Astrocyte (in vitro differentiated cells and primary cell): ENCODE data around the gene TMEM60. TPM values are rescaled to one million over a fixed set of nuclear protein-coding genes. Genes with fewer than 3 reads are reported as not detected.

ENCODE experiments used
- DNase-seq: peaks from one replicate; pipeline ENCODE4 v3.0.0-alpha.2; 2010; ENCODE audit warnings: low read depth
- FAIRE-seq: peaks from 2 replicates; lab custom pipeline; 2011; peaks lifted over from hg19 to GRCh38; lab: Jason Lieb, UNC
- H2AFZ ChIP-seq: 2 replicates; pipeline ENCODE4 v1.6.0; 2012; ENCODE audit warnings: low read depth, low read length, inconsistent platforms
- H3K27ac ChIP-seq: 2 replicates; pipeline ENCODE4 v1.5.1; 2011; ENCODE audit warnings: low read depth, low read length, inconsistent platforms
- H3K27me3 ChIP-seq: 2 replicates; pipeline ENCODE4 v1.6.0; 2011; ENCODE audit warnings: low read length, inconsistent platforms; ENCODE audit not compliant: insufficient read depth
- H3K36me3 ChIP-seq: 2 replicates; pipeline ENCODE4 v1.5.1; 2011; ENCODE audit warnings: low read length, inconsistent platforms; ENCODE audit not compliant: insufficient read depth
- H3K4me1 ChIP-seq: 2 replicates; pipeline ENCODE4 v1.5.1; 2011; ENCODE audit warnings: low read length, inconsistent platforms; ENCODE audit not compliant: insufficient read depth
- H3K4me2 ChIP-seq: 2 replicates; pipeline ENCODE4 v1.6.0; 2012; ENCODE audit warnings: low read length, inconsistent platforms
- H3K4me3 ChIP-seq: 2 replicates; pipeline ENCODE4 v1.5.1; 2011; ENCODE audit warnings: low read depth, mild to moderate bottlenecking, low read length, inconsistent platforms; ENCODE audit not compliant: insufficient read depth
- H3K79me2 ChIP-seq: 2 replicates; pipeline ENCODE4 v1.6.0; 2012; ENCODE audit warnings: mild to moderate bottlenecking, low read length, inconsistent platforms; ENCODE audit not compliant: insufficient read depth
- H3K9ac ChIP-seq: 2 replicates; pipeline ENCODE4 v1.6.0; 2012; ENCODE audit warnings: mild to moderate bottlenecking, low read length, inconsistent platforms
- H3K9me3 ChIP-seq: 2 replicates; pipeline ENCODE4 v1.5.1; 2012; ENCODE audit warnings: low read depth, mild to moderate bottlenecking, low read length, inconsistent platforms; ENCODE audit not compliant: insufficient read depth
- H4K20me1 ChIP-seq: 2 replicates; pipeline ENCODE4 v1.6.0; 2012; ENCODE audit warnings: low read length, inconsistent platforms; ENCODE audit not compliant: insufficient read depth
- H3K27ac Mint-ChIP-seq: one replicate; pipeline ENCODE4 v1.8.0; 2021; ENCODE audit warnings: mild to moderate bottlenecking, mixed read lengths; ENCODE audit not compliant: unreplicated experiment
- H3K27me3 Mint-ChIP-seq: one replicate; pipeline ENCODE4 v1.8.0; 2021; ENCODE audit warnings: low read depth, mixed read lengths; ENCODE audit not compliant: unreplicated experiment
- H3K36me3 Mint-ChIP-seq: one replicate; pipeline ENCODE4 v1.8.0; 2021; ENCODE audit warnings: low read depth, mixed read lengths; ENCODE audit not compliant: unreplicated experiment
- H3K4me1 Mint-ChIP-seq: one replicate; pipeline ENCODE4 v1.8.0; 2021; ENCODE audit warnings: low read depth, mixed read lengths; ENCODE audit not compliant: unreplicated experiment
- H3K4me3 Mint-ChIP-seq: one replicate; pipeline ENCODE4 v1.8.0; 2021; ENCODE audit warnings: mild to moderate bottlenecking, moderate library complexity, mixed read lengths; ENCODE audit not compliant: unreplicated experiment
- H3K9me3 Mint-ChIP-seq: one replicate; pipeline ENCODE4 v1.8.0; 2021; ENCODE audit warnings: mild to moderate bottlenecking, mixed read lengths; ENCODE audit not compliant: unreplicated experiment
- CTCF ChIP-seq: IDR thresholded peaks from 2 replicates; pipeline ENCODE4 v1.5.1; 2011; ENCODE audit warnings: low read depth, mild to moderate bottlenecking, inconsistent platforms, low read length, moderate library complexity; ENCODE audit not compliant: insufficient read depth
- EZH2 ChIP-seq: IDR thresholded peaks from 2 replicates; pipeline ENCODE4 v1.6.1; 2012; ENCODE audit warnings: mild to moderate bottlenecking, low read length, inconsistent platforms; ENCODE audit not compliant: insufficient read depth
- total RNA-seq: library from RNA; stranded (reverse); gene quantifications from 2 replicates; pipeline ENCODE4 v1.2.1, GENCODE V29; 2021

TMEM60 gene
- total RNA-seq, 1 donor from 2014 or later = 12.2 TPM

- Histone ChIP-seq H3K27ac (no peak overlapping the region), H2AFZ (no peak overlapping the region), H3K9ac (no peak overlapping the region), H3K4me2 (no peak overlapping the region), H3K79me2 (peaks cover 2% of the 10 kb centered on the region), H3K4me3 (no peak overlapping the region), H3K9me3 (no peaks in the 10 kb centered on the region), H3K27me3 (no peaks in the 10 kb centered on the region), H4K20me1 (no peaks in the 10 kb centered on the region), H3K4me1 (no peaks in the 10 kb centered on the region), H3K36me3 (no peaks in the 10 kb centered on the region)
- FAIRE-seq (no peak), DNase-seq (no peak)
- Mint-ChIP-seq H3K27ac (no peak overlapping the region), H3K27me3 (no peaks in the 10 kb centered on the region), H3K9me3 (no peaks in the 10 kb centered on the region), H3K4me3 (no peak overlapping the region), H3K36me3 (peaks cover 3% of the 10 kb centered on the region), H3K4me1 (no peaks in the 10 kb centered on the region)
- TF ChIP-seq EZH2 (no peak), CTCF (no peak)
These were observed 45.0 kb upstream of the TMEM60 start for GRCh38 chr7:77843194-77843593.

- H3K36me3 ChIP-seq = no peaks in the 10 kb centered on the region
- Mint-ChIP-seq H3K27me3 (no peaks in the 10 kb centered on the region), H3K4me1 (peaks cover under 1% of the 10 kb centered on the region), H3K27ac (no peak overlapping the region), H3K9me3 (no peaks in the 10 kb centered on the region), H3K4me3 (no peak overlapping the region), H3K36me3 (peaks cover 3% of the 10 kb centered on the region)
- H3K4me2 ChIP-seq = no peak overlapping the region
- no peak overlapping the region for H3K9ac ChIP-seq
- H3K27me3 ChIP-seq = no peaks in the 10 kb centered on the region
- H3K27ac ChIP-seq = no peak overlapping the region
- H3K79me2 ChIP-seq = peaks cover 10% of the 10 kb centered on the region
- H3K4me1 ChIP-seq = no peaks in the 10 kb centered on the region
- no peak for DNase-seq
- TF ChIP-seq CTCF = no peak
- TF ChIP-seq EZH2 = no peak
- no peaks in the 10 kb centered on the region for H4K20me1 ChIP-seq
- no peak overlapping the region for H3K4me3 ChIP-seq
- H2AFZ ChIP-seq = no peak overlapping the region
- no peak for FAIRE-seq
- no peaks in the 10 kb centered on the region for H3K9me3 ChIP-seq
These were observed 41.7 kb upstream of the TMEM60 start for GRCh38 chr7:77839919-77840318.

GRCh38 chr7:77838929-77839491, 40.8 kb upstream of the TMEM60 start:
- Histone ChIP-seq H4K20me1 (no peaks in the 10 kb centered on the region), H2AFZ (no peak overlapping the region), H3K4me3 (no peak overlapping the region), H3K27ac (no peak overlapping the region), H3K4me2 (no peak overlapping the region), H3K79me2 (peaks cover 10% of the 10 kb centered on the region), H3K27me3 (no peaks in the 10 kb centered on the region), H3K9me3 (no peaks in the 10 kb centered on the region), H3K9ac (no peak overlapping the region), H3K36me3 (no peaks in the 10 kb centered on the region), H3K4me1 (peaks cover 6% of the 10 kb centered on the region)
- no peaks in the 10 kb centered on the region for H3K27me3 Mint-ChIP-seq
- H3K4me1 Mint-ChIP-seq = peaks cover 8% of the 10 kb centered on the region
- H3K36me3 Mint-ChIP-seq = peaks cover 2% of the 10 kb centered on the region
- H3K4me3 Mint-ChIP-seq = no peak overlapping the region
- no peaks in the 10 kb centered on the region for H3K9me3 Mint-ChIP-seq
- H3K27ac Mint-ChIP-seq = no peak overlapping the region
- FAIRE-seq = no peak
- DNase-seq = no peak
- TF ChIP-seq CTCF (no peak), EZH2 (no peak)
